SK-N-SH (cell line): Measurements from ENCODE around the gene FBXW11.

ENCODE experiments used
- NRF1 ChIP-seq: IDR thresholded peaks from 2 replicates; pipeline ENCODE4 v1.6.1; 2012; ENCODE audit warnings: low read depth, mild to moderate bottlenecking, low read length
- YY1 ChIP-seq: IDR thresholded peaks from 2 replicates; pipeline ENCODE4 v1.4.0; 2012; ENCODE audit warnings: low read depth, mild to moderate bottlenecking
- TF ChIP-seq, protein P1 (sequence below): IDR thresholded peaks from 2 replicates; pipeline ENCODE4 v1.6.1; 2012; ENCODE audit warnings: mild to moderate bottlenecking, low read depth, low read length, moderate library complexity

DNA sequence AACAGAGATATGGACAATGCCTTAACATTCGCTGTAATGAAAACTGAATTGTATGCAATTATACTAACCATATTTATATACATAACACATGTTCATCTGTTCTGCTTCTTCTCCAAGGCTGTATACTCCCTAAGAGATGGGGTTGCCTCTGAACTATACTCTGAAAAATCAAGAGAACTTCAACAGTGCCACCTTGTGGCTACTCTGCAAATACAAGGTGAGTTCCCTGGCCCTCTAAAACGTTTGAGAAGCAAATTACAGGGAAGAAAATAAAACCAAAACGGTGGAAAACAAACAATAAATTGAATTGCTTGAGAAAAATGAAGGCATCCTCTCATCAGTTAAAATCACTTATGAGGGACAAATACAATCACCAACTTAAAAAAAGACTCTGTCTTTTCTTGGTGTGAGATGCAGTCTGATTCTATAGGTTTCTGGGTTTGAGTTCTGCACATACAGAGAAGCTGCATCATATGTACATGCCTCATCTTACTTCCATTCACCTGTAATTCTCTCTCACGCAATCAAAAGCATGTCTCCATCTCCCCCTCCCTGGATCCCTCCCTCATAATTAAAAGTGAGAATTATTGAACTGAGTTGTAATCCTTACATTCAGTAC is 98.6 kb downstream of the FBXW11 start:
- TF ChIP-seq NRF1 (no peak), YY1 (no peak)
- TF ChIP-seq, protein P1, sequence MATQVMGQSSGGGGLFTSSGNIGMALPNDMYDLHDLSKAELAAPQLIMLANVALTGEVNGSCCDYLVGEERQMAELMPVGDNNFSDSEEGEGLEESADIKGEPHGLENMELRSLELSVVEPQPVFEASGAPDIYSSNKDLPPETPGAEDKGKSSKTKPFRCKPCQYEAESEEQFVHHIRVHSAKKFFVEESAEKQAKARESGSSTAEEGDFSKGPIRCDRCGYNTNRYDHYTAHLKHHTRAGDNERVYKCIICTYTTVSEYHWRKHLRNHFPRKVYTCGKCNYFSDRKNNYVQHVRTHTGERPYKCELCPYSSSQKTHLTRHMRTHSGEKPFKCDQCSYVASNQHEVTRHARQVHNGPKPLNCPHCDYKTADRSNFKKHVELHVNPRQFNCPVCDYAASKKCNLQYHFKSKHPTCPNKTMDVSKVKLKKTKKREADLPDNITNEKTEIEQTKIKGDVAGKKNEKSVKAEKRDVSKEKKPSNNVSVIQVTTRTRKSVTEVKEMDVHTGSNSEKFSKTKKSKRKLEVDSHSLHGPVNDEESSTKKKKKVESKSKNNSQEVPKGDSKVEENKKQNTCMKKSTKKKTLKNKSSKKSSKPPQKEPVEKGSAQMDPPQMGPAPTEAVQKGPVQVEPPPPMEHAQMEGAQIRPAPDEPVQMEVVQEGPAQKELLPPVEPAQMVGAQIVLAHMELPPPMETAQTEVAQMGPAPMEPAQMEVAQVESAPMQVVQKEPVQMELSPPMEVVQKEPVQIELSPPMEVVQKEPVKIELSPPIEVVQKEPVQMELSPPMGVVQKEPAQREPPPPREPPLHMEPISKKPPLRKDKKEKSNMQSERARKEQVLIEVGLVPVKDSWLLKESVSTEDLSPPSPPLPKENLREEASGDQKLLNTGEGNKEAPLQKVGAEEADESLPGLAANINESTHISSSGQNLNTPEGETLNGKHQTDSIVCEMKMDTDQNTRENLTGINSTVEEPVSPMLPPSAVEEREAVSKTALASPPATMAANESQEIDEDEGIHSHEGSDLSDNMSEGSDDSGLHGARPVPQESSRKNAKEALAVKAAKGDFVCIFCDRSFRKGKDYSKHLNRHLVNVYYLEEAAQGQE, result no peak
